Measurements from ENCODE around the gene LHFPL3.

DNA sequence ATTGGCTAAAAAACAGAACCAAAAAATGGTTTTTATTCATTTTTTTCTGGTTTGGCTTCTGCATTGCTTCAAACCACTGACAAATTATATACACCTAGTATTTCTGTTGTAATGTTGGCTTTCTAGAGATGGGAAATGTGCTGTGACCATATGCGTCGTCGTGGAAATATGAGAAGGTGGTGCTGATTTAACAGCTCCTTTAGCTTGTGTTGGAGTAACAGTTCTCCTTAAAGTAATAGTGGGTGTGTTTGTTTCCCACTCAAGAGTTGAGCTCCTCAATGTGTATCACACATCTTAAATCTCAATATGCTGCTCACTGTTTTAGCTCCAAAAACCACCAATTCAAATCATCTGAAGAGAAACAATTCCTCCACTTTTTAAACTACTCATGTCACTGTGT, 196.4 kb downstream of the LHFPL3 start:
- TF ChIP-seq TARDBP (IDR thresholded peaks at IDR 0.05) (no peak), FOXA1 (IDR thresholded peaks at IDR 0.05) (no peak), SP1 (IDR thresholded peaks at IDR 0.05) (no peak), NFRKB (IDR thresholded peaks at IDR 0.05) (no peak), BHLHE40 (IDR thresholded peaks at IDR 0.05; ENCODE audit: borderline replicate concordance) (no peak), FOXK2 (IDR thresholded peaks at IDR 0.05) (no peak), PKNOX1 (IDR thresholded peaks at IDR 0.05) (no peak), ELF4 (IDR thresholded peaks at IDR 0.05) (no peak), HDGF (IDR thresholded peaks at IDR 0.05; ENCODE audit: borderline replicate concordance) (no peak), ARNT (IDR thresholded peaks at IDR 0.05) (no peak), SUZ12 (IDR thresholded peaks at IDR 0.05) (no peak), L3MBTL2 (conservative IDR thresholded peaks at IDR 0.05) (no peak)

All from HEK293T (cell line).